AG10803 (cell line): ENCODE measurements around the gene SEMA4D.

Experiments
- DNase-seq: peaks from one replicate; pipeline ENCODE4 v3.0.0; 2010; ENCODE audit warnings: low read depth
- H3K4me3 ChIP-seq: 2 replicates; pipeline ENCODE4 v1.5.1; 2011; ENCODE audit warnings: mild to moderate bottlenecking, low read length, control low read depth
- TF ChIP-seq, protein P1 (sequence below): conservative IDR thresholded peaks from 2 replicates; pipeline ENCODE4 v1.5.1; 2011; ENCODE audit warnings: mild to moderate bottlenecking, low read length, control low read depth, inconsistent platforms

The SEMA4D gene

DNA sequence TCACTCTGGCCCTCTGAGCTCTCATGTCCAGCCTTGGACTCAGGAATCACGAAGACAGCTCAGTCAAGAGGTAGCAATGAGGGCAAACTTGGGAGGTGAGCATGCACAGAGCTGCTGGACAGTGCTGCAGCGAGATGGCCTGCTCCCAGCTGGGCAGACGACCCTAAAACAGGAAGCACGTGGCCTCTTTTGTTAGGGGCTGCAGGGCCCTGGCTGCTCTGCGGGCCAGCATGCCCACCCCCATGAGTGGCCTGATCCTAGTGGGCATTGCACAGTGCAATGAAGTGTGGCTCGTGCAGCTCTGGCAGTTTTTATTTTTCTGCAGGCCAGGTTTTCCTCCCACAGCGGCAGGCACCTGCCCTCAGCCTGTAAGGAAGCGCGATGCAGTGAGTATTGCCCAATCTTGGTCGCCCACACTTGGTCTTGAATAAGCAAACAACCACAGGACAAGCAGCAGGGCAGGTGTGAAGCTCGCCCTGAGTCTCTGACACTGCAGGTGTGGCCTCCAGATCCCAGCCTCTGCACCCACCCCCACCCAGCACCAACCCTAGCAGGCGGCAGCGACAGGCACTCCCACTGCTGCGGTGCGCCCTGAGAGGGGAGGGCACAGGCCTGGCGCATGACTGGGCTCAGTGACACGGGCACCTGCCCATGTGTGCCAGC lies 60.8 kb downstream of the SEMA4D start:
- no peak for DNase-seq
- TF ChIP-seq, protein P1, sequence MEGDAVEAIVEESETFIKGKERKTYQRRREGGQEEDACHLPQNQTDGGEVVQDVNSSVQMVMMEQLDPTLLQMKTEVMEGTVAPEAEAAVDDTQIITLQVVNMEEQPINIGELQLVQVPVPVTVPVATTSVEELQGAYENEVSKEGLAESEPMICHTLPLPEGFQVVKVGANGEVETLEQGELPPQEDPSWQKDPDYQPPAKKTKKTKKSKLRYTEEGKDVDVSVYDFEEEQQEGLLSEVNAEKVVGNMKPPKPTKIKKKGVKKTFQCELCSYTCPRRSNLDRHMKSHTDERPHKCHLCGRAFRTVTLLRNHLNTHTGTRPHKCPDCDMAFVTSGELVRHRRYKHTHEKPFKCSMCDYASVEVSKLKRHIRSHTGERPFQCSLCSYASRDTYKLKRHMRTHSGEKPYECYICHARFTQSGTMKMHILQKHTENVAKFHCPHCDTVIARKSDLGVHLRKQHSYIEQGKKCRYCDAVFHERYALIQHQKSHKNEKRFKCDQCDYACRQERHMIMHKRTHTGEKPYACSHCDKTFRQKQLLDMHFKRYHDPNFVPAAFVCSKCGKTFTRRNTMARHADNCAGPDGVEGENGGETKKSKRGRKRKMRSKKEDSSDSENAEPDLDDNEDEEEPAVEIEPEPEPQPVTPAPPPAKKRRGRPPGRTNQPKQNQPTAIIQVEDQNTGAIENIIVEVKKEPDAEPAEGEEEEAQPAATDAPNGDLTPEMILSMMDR, result no peak
- H3K4me3 ChIP-seq, result no peak overlapping the region

DNA sequence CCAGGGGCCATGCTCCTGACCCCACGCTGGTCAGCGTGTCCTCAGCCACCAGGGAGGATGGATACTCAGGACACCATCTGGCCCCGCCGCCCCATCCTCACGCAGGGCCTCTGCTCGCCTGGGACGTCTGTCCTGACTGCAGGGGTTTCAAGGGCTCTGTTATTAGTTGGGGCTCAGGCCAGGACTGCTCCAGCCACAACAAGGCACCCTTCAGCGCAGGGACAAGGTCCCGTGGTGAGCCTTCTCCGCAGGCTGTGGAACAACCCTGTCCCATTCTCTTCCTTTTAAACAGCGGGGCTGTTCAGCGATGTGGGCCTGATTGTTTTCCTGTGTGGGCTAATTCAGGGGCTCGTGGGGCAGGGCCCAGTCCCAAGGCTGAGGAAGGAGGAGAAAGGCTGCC lies 61.6 kb downstream of the SEMA4D start:
- TF ChIP-seq, protein P1, result no peak
- H3K4me3 ChIP-seq, result no peak overlapping the region
- no peak for DNase-seq

DNA sequence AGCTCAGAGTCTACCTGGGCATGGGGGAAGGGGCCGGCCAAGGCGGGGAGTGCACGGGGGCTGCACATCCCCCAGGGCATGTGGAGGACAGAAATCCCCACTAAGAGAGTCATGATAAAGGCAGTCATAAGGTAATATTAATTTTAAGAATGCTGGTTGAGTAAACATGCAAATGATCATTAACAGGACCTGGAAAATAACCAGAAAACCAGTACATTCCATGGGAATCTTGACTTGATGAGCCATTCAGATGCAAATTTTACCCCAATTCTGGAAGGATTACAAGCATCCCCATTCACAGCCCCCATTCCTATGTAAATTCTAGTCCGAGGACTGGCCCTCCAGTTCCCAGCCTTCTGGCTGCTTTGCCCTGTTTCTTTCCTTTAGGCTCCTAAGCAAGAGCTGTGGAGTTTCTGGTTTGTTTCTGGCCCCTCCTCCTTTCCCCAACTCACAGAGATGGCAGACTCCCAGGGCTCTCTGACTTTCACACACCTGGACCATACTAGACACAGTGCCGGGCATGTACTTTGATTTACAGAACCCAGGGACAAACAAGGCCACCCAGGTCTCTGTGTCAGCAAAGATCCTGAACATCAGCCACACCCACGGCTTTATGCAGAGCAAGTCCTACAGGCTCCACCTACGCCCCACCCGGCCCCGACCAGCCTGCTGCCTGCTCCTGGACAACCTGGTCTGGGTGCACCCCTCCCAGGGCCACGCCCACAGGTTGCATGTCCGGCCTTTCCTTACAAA lies 62.7 kb downstream of the SEMA4D start:
- DNase-seq, result no peak
- TF ChIP-seq, protein P1, result no peak
- H3K4me3 ChIP-seq, result no peak overlapping the region

DNA sequence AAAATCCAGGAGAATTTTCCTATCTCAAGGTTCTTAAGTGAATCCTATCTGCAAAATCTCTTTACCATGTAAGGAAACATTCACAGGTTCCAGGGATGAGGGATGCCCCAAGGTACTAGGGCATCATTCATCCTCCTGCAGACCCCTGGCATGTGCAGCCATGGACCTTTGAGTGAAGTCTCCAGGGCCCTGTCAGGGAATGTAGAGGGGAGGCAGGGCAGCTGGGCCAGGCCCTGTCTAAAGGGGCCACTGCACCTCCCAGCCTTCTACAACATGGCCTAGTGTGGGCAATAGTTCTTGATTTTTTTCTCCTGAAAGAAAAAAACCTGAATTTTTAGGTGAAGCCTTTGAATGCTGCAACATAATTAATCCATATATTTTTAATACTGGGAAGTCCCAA lies 63.3 kb downstream of the SEMA4D start:
- no peak for DNase-seq
- TF ChIP-seq, protein P1, result no peak
- no peak overlapping the region for H3K4me3 ChIP-seq

DNA sequence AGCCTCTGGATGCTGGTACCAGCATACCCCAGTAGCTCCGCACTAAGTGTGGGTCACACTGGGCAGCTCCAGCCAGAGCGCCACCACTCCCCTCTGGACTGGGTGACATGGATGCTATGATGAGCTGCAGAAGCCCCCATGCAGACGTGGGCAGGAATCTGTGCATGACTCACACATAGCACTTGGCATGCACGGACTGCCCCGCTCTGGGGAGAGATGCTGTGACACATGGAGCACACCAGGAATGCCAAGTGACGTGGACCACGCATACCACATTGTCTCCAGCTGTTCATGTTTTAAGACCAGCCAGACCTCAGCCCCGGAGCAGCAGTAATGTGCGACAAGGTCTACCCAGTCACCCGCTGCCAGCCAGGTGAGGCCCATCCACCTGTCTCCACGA lies 64.1 kb downstream of the SEMA4D start:
- TF ChIP-seq, protein P1, result no peak
- peak; percentile 78 for DNase-seq
- H3K4me3 ChIP-seq, result no peak overlapping the region

DNA sequence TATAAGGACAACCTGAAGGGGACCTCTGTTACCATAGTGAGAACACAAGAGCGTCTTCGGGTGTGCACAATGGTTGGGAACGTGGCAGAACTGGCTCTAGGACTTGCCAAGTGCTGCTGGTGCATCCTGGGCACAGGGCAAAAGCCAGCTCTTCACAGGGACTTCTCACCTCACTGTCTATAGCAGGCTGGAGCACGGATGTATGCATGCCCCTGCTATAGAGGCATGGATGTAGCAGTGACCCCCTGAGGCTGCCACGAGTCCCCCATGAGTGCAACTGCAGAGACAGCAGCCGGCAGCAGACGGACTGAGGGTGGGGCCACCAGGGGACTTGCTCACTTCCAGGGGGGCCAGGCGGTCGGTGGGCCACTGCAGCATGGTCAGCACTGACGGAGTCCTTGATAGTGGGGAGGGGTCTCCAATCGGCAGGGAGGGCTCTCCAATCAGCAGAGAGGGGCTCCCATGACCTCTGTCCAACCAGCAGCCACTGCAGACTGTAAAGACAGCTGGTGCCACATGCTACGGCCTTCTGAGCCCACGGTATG lies 64.9 kb downstream of the SEMA4D start:
- no peak overlapping the region for H3K4me3 ChIP-seq
- TF ChIP-seq, protein P1, result no peak
- DNase-seq, result no peak
